Measurements from ENCODE around the gene DUSP22. TPM values are rescaled to one million over a fixed set of nuclear protein-coding genes. Genes with fewer than 3 reads are reported as not detected.

Gene DUSP22
- polyA plus RNA-seq, 1 experiment: 5.4 TPM

GRCh38 chr6:264626-265025 is 27.7 kb upstream of the DUSP22 start:
- DNase-seq (ENCODE audit: low read depth, low spot score): no peak
- no peaks in the 10 kb centered on the region for H3K27me3 ChIP-seq (ENCODE audit: control insufficient read depth, insufficient read depth, low read length)
- CTCF ChIA-PET: no interaction called here

GRCh38 chr6:268394-268935 is 23.8 kb upstream of the DUSP22 start:
- no peak overlapping the region for H3K4me3 ChIP-seq (ENCODE audit: low read depth, low read length)
- DNase-seq (ENCODE audit: low read depth, low spot score): no peak
- ChIA-PET CTCF (no interaction called here), POLR2A (no interaction called here)
- no peaks in the 10 kb centered on the region for H3K27me3 ChIP-seq (ENCODE audit: control insufficient read depth, insufficient read depth, low read length)
- TF ChIP-seq CTCF (IDR thresholded peaks at IDR 0.05; ENCODE audit: low read depth, low read length): no peak
- H3K9me3 ChIP-seq (ENCODE audit: control insufficient read depth, insufficient read depth, low read length): no peaks in the 10 kb centered on the region
- H3K27ac ChIP-seq (ENCODE audit: low read depth, low read length): no peak overlapping the region

More at GRCh38 chr6:264626-265025, 27.7 kb upstream of the DUSP22 start:
- TF ChIP-seq CTCF (IDR thresholded peaks at IDR 0.05; ENCODE audit: low read depth, low read length): no peak
- Histone ChIP-seq H3K9me3 (ENCODE audit: control insufficient read depth, insufficient read depth, low read length) (no peaks in the 10 kb centered on the region), H3K27ac (ENCODE audit: low read depth, low read length) (no peak overlapping the region), H3K4me3 (ENCODE audit: low read depth, low read length) (no peak overlapping the region)
- POLR2A ChIA-PET: no interaction called here

GRCh38 chr6:273551-274058 is 18.7 kb upstream of the DUSP22 start:
- H3K27ac ChIP-seq (ENCODE audit: low read depth, low read length): no peak overlapping the region
- no peak for DNase-seq (ENCODE audit: low read depth, low spot score)
- POLR2A ChIA-PET: no interaction called here
- TF ChIP-seq CTCF (IDR thresholded peaks at IDR 0.05; ENCODE audit: low read depth, low read length): no peak
- no peaks in the 10 kb centered on the region for H3K27me3 ChIP-seq (ENCODE audit: control insufficient read depth, insufficient read depth, low read length)
- CTCF ChIA-PET: no interaction called here
- no peak overlapping the region for H3K4me3 ChIP-seq (ENCODE audit: low read depth, low read length)
- H3K9me3 ChIP-seq (ENCODE audit: control insufficient read depth, insufficient read depth, low read length): peaks cover 5% of the 10 kb centered on the region; the same call in 1 of the 2 replicates

GRCh38 chr6:277746-278145 is 14.5 kb upstream of the DUSP22 start:
- no peak for DNase-seq (ENCODE audit: low read depth, low spot score)
- no peak for TF ChIP-seq CTCF (IDR thresholded peaks at IDR 0.05; ENCODE audit: low read depth, low read length)
- POLR2A ChIA-PET: no interaction called here
- H3K27me3 ChIP-seq (ENCODE audit: control insufficient read depth, insufficient read depth, low read length): no peaks in the 10 kb centered on the region
- CTCF ChIA-PET: no interaction called here
- peaks cover 27% of the 10 kb centered on the region for H3K9me3 ChIP-seq (ENCODE audit: control insufficient read depth, insufficient read depth, low read length)
- no peak overlapping the region for H3K27ac ChIP-seq (ENCODE audit: low read depth, low read length)
- no peak overlapping the region for H3K4me3 ChIP-seq (ENCODE audit: low read depth, low read length)

- CTCF ChIA-PET: no interaction called here
- no peak overlapping the region for H3K27ac ChIP-seq (ENCODE audit: low read depth, low read length)
- no peak for TF ChIP-seq CTCF (IDR thresholded peaks at IDR 0.05; ENCODE audit: low read depth, low read length)
- H3K27me3 ChIP-seq (ENCODE audit: control insufficient read depth, insufficient read depth, low read length): no peaks in the 10 kb centered on the region
- no peak overlapping the region for H3K4me3 ChIP-seq (ENCODE audit: low read depth, low read length)
- POLR2A ChIA-PET: no interaction called here
- peaks cover 34% of the 10 kb centered on the region for H3K9me3 ChIP-seq (ENCODE audit: control insufficient read depth, insufficient read depth, low read length)
- DNase-seq (ENCODE audit: low read depth, low spot score): no peak
Observed at GRCh38 chr6:278494-278893, 13.8 kb upstream of the DUSP22 start.

Measured in AG04450 (cell line).